Breast epithelium (tissue), 3 donors: Measurements from ENCODE around the gene PPIC.

Experiments
- POLR2A ChIP-seq: fragments of 450-650 bp; IDR thresholded peaks from one replicate; pipeline ENCODE4 v1.6.1; 2016; ENCODE audit warnings: antibody characterized with exemption, mild to moderate bottlenecking, moderate library complexity
- POLR2AphosphoS5 ChIP-seq, 3 donors: sonication (generic); formaldehyde crosslinking; IDR thresholded peaks; one replicate each; pipeline ENCODE4 v1.6.1; 2017; ENCODE audit warnings: antibody characterized with exemption in 3 of 3
- TF ChIP-seq, protein P1 (sequence below), 3 donors: fragments of 450-650 bp; IDR thresholded peaks; one replicate each; pipeline ENCODE4 v1.5.1; 2016 to 2017; ENCODE audit warnings: antibody characterized with exemption in 3 of 3, mild to moderate bottlenecking in 3 of 3, moderate library complexity in 3 of 3

- TF ChIP-seq, protein P1, sequence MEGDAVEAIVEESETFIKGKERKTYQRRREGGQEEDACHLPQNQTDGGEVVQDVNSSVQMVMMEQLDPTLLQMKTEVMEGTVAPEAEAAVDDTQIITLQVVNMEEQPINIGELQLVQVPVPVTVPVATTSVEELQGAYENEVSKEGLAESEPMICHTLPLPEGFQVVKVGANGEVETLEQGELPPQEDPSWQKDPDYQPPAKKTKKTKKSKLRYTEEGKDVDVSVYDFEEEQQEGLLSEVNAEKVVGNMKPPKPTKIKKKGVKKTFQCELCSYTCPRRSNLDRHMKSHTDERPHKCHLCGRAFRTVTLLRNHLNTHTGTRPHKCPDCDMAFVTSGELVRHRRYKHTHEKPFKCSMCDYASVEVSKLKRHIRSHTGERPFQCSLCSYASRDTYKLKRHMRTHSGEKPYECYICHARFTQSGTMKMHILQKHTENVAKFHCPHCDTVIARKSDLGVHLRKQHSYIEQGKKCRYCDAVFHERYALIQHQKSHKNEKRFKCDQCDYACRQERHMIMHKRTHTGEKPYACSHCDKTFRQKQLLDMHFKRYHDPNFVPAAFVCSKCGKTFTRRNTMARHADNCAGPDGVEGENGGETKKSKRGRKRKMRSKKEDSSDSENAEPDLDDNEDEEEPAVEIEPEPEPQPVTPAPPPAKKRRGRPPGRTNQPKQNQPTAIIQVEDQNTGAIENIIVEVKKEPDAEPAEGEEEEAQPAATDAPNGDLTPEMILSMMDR (IDR thresholded peaks at IDR 0.05): no peak
- TF ChIP-seq POLR2A (no peak), POLR2AphosphoS5 (IDR thresholded peaks at IDR 0.05) (no peak)
These were observed 28.8 kb downstream of the PPIC start for GRCh38 chr5:123007754-123008153.
